ENCODE measurements around the gene CIAO1.

GRCh38 chr2:96261328-96262003 lies 4.6 kb upstream of the CIAO1 start:
- no peak for TF ChIP-seq POLR2A (IDR thresholded peaks at IDR 0.05)
- no peak for TF ChIP-seq CTCF (IDR thresholded peaks at IDR 0.05 in 8 of 11, conservative IDR thresholded peaks at IDR 0.05 in 3 of 11)
- no peak for TF ChIP-seq POLR2AphosphoS5 (IDR thresholded peaks at IDR 0.05)
